Nephron progenitor cell (in vitro differentiated cells): ENCODE measurements around the gene POLR1F.
"Not testable (repeated sequence)": the region's sequence is repeated elsewhere in the genome, so short reads cannot be mapped to it uniquely, and the experiment has no call there.

Experiments
- DNase-seq: peaks from one replicate; pipeline ENCODE4 v3.0.0; 2021
- H3K27ac Mint-ChIP-seq: 2 replicates; pipeline ENCODE4 v1.8.0; 2021; ENCODE audit warnings: mild to moderate bottlenecking, moderate library complexity, mixed read lengths
- H3K27me3 Mint-ChIP-seq: 2 replicates; pipeline ENCODE4 v1.8.0; 2021; ENCODE audit warnings: mild to moderate bottlenecking, low read depth, mixed read lengths; ENCODE audit not compliant: poor library complexity
- H3K36me3 Mint-ChIP-seq: 2 replicates; pipeline ENCODE4 v1.8.0; 2021; ENCODE audit warnings: low read depth, mixed read lengths
- H3K4me1 Mint-ChIP-seq: 2 replicates; pipeline ENCODE4 v1.8.0; 2021; ENCODE audit warnings: mixed read lengths
- H3K4me3 Mint-ChIP-seq: 2 replicates; pipeline ENCODE4 v1.8.0; 2021; ENCODE audit warnings: mild to moderate bottlenecking, moderate library complexity, mixed read lengths
- H3K9me3 Mint-ChIP-seq: 2 replicates; pipeline ENCODE4 v1.8.0; 2021; ENCODE audit warnings: mild to moderate bottlenecking, moderate library complexity, mixed read lengths
- CTCF ChIP-seq: fragments of 200-600 bp; sonication (generic); IDR thresholded peaks from 2 replicates; pipeline ENCODE4 v1.5.0; 2021; ENCODE audit warnings: antibody characterized with exemption

POLR1F gene

GRCh38 chr7:19692111-19692828, 16.6 kb downstream of the POLR1F start:
- no peak for TF ChIP-seq CTCF
- no peaks in the 10 kb centered on the region for H3K27me3 Mint-ChIP-seq
- no peak overlapping the region for H3K27ac Mint-ChIP-seq
- H3K9me3 Mint-ChIP-seq, result peaks cover 31% of the 10 kb centered on the region
- no peak for DNase-seq
- no peaks in the 10 kb centered on the region for H3K4me1 Mint-ChIP-seq
- peaks cover 23% of the 10 kb centered on the region for H3K36me3 Mint-ChIP-seq
- no peak overlapping the region for H3K4me3 Mint-ChIP-seq

- no peak overlapping the region for H3K4me3 Mint-ChIP-seq
- no peak for DNase-seq
- no peak overlapping the region for H3K27ac Mint-ChIP-seq
- no peaks in the 10 kb centered on the region for H3K4me1 Mint-ChIP-seq
- peaks cover 18% of the 10 kb centered on the region for H3K36me3 Mint-ChIP-seq
- peaks cover 36% of the 10 kb centered on the region for H3K9me3 Mint-ChIP-seq
- TF ChIP-seq CTCF, result no peak
- no peaks in the 10 kb centered on the region for H3K27me3 Mint-ChIP-seq
These were observed 18.1 kb downstream of the POLR1F start for GRCh38 chr7:19690736-19691135.

- H3K36me3 Mint-ChIP-seq, result peaks cover 11% of the 10 kb centered on the region
- H3K27me3 Mint-ChIP-seq, H3K4me1 Mint-ChIP-seq, H3K4me3 Mint-ChIP-seq, DNase-seq, H3K27ac Mint-ChIP-seq: not testable (repeated sequence)
- H3K9me3 Mint-ChIP-seq, result peaks cover 43% of the 10 kb centered on the region
These were observed 19.7 kb downstream of the POLR1F start for GRCh38 chr7:19689130-19689529.

- H3K4me1 Mint-ChIP-seq, result no peaks in the 10 kb centered on the region
- H3K36me3 Mint-ChIP-seq, result no peaks in the 10 kb centered on the region
- TF ChIP-seq CTCF, result no peak
- H3K9me3 Mint-ChIP-seq, result peaks cover 22% of the 10 kb centered on the region
- H3K27ac Mint-ChIP-seq, result no peak overlapping the region
- H3K27me3 Mint-ChIP-seq, result no peaks in the 10 kb centered on the region
- no peak overlapping the region for H3K4me3 Mint-ChIP-seq
- no peak for DNase-seq
These were observed 27.2 kb downstream of the POLR1F start for GRCh38 chr7:19681596-19681995.

GRCh38 chr7:19677180-19677579, 31.7 kb downstream of the POLR1F start:
- peaks cover 1% of the 10 kb centered on the region for H3K9me3 Mint-ChIP-seq
- H3K4me3 Mint-ChIP-seq, result no peak overlapping the region
- H3K27ac Mint-ChIP-seq, result no peak overlapping the region
- no peak for DNase-seq
- no peaks in the 10 kb centered on the region for H3K36me3 Mint-ChIP-seq
- H3K27me3 Mint-ChIP-seq, result peaks cover 3% of the 10 kb centered on the region
- TF ChIP-seq CTCF, result no peak
- no peaks in the 10 kb centered on the region for H3K4me1 Mint-ChIP-seq

GRCh38 chr7:19675816-19676215, 33.0 kb downstream of the POLR1F start:
- no peak overlapping the region for H3K27ac Mint-ChIP-seq
- no peaks in the 10 kb centered on the region for H3K36me3 Mint-ChIP-seq
- H3K27me3 Mint-ChIP-seq, result peaks cover 3% of the 10 kb centered on the region
- no peak for DNase-seq
- no peak overlapping the region for H3K4me3 Mint-ChIP-seq
- H3K4me1 Mint-ChIP-seq, result no peaks in the 10 kb centered on the region
- no peaks in the 10 kb centered on the region for H3K9me3 Mint-ChIP-seq
- no peak for TF ChIP-seq CTCF
